ENCODE results near the gene GJC3.
"Not testable (repeated sequence)": the region's sequence is repeated elsewhere in the genome, so short reads cannot be mapped to it uniquely, and the experiment has no call there.

The GJC3 gene

DNA sequence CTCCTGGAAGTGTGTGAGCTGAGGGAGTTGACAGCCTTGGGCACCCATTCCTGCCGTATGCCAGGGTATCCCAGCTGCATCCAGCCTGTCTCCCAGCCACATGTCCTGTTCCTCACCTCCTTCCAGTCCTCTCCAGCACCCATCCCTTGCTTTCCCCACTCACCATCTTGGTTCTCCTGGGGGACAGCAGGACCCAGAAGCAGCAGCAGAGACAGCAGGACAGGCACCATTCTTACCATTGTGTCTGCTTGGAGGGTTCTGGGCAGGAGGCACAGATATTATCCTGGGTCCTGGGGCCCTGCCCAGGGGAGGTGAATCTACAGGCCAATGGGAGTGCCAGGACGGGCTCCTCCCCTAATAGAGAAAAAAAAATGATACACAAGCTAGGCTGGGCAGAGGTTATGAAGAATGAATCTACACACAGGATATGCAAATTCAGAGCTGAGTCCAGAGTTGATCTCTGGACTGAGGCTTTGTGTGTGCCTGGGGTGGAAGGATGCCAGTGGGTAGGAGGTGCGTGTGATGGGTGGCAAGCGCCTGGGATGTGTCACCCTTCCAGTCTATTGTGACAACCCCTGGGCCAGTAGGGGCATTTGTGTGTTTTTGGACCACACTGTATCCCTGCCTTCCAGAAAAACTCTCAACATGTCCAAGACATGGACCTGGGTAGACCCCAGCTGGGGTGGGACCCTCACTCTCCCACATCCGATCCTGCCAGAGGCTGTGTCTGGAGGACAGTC is 46.5 kb upstream of the GJC3 start, which contains the start of gene AZGP1 (continued):
- TF ChIP-seq GLIS3 (CRISPR knock-in tag; IDR thresholded peaks at IDR 0.05) = no peak
- TF ChIP-seq PPARA (CRISPR knock-in tag; IDR thresholded peaks at IDR 0.05; ENCODE audit: borderline replicate concordance) = no peak
- TF ChIP-seq, protein P1, sequence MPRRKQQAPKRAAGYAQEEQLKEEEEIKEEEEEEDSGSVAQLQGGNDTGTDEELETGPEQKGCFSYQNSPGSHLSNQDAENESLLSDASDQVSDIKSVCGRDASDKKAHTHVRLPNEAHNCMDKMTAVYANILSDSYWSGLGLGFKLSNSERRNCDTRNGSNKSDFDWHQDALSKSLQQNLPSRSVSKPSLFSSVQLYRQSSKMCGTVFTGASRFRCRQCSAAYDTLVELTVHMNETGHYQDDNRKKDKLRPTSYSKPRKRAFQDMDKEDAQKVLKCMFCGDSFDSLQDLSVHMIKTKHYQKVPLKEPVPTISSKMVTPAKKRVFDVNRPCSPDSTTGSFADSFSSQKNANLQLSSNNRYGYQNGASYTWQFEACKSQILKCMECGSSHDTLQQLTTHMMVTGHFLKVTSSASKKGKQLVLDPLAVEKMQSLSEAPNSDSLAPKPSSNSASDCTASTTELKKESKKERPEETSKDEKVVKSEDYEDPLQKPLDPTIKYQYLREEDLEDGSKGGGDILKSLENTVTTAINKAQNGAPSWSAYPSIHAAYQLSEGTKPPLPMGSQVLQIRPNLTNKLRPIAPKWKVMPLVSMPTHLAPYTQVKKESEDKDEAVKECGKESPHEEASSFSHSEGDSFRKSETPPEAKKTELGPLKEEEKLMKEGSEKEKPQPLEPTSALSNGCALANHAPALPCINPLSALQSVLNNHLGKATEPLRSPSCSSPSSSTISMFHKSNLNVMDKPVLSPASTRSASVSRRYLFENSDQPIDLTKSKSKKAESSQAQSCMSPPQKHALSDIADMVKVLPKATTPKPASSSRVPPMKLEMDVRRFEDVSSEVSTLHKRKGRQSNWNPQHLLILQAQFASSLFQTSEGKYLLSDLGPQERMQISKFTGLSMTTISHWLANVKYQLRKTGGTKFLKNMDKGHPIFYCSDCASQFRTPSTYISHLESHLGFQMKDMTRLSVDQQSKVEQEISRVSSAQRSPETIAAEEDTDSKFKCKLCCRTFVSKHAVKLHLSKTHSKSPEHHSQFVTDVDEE (CRISPR knock-in tag; IDR thresholded peaks at IDR 0.05) = no peak
- TF ChIP-seq, protein P2, sequence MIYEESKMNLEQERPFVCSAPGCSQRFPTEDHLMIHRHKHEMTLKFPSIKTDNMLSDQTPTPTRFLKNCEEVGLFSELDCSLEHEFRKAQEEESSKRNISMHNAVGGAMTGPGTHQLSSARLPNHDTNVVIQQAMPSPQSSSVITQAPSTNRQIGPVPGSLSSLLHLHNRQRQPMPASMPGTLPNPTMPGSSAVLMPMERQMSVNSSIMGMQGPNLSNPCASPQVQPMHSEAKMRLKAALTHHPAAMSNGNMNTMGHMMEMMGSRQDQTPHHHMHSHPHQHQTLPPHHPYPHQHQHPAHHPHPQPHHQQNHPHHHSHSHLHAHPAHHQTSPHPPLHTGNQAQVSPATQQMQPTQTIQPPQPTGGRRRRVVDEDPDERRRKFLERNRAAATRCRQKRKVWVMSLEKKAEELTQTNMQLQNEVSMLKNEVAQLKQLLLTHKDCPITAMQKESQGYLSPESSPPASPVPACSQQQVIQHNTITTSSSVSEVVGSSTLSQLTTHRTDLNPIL (CRISPR knock-in tag; IDR thresholded peaks at IDR 0.05; ENCODE audit: low read depth) = no peak
- no peak for TF ChIP-seq ISL1 (CRISPR knock-in tag; IDR thresholded peaks at IDR 0.05)
- no peak for TF ChIP-seq BACH2 (CRISPR knock-in tag; IDR thresholded peaks at IDR 0.05; ENCODE audit: borderline replicate concordance)

DNA sequence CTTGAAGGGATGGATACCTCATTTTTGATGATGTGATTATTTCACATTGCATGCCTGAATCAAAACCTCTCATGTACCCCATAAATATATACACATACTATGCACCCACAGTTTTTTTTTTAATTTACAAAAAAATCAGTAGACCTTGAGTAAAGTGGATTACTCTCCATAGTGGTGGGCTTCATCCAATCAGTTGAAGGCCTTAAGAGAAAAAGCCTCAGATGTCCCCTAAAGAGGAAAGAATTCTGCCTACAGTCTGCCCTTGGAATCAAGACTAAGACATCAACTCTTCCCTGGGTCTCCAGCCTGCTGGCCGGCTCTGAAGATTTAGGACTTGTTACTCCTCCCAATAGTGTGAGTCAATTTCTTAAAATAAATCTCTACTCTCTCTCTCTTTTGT is 45.3 kb upstream of the GJC3 start:
- no peak for ATAC-seq
- no peak for TF ChIP-seq OSR1 (CRISPR knock-in tag; IDR thresholded peaks at IDR 0.05)

DNA sequence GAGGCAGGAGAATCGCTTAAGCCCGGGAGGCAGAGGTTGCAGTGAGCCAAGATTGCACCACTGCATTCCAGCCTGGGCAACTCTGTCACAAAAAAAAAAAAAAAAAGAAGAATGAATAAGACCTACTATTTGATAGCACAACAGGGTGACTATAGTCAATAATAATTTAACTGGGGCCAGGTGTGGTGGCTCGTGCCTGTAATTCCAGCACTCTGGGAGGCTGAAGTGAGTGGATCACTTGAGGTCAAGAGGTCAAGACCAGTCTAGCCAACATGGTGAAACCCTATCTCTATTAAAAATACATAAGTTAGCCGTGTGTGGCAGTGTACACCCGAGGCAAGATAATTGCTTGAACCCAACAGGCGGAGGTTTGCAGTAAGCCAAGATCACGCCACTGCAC is 44.4 kb upstream of the GJC3 start:
- ATAC-seq = not testable (repeated sequence)

DNA sequence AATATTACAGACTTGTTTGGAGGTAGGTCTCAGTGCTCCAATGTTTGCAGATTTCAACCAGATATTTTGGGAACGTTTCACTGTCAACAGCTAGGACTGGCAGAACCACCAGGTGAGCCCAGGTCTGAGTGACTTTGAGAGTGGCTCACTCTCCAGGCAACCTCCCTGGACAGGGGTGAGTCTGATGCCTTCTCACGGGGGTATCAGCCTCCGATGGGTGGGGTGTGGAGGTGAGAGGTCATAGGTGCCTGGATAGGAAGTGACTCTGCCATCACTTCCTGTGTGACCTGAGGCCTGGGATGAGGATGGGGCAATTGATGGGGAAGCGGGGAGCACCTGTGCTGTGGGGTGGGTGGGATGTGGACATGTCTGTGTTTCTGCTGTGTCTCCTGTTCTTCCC is 41.8 kb upstream of the GJC3 start:
- TF ChIP-seq, protein P1 (CRISPR knock-in tag; IDR thresholded peaks at IDR 0.05) = no peak
- TF ChIP-seq, protein P3, sequence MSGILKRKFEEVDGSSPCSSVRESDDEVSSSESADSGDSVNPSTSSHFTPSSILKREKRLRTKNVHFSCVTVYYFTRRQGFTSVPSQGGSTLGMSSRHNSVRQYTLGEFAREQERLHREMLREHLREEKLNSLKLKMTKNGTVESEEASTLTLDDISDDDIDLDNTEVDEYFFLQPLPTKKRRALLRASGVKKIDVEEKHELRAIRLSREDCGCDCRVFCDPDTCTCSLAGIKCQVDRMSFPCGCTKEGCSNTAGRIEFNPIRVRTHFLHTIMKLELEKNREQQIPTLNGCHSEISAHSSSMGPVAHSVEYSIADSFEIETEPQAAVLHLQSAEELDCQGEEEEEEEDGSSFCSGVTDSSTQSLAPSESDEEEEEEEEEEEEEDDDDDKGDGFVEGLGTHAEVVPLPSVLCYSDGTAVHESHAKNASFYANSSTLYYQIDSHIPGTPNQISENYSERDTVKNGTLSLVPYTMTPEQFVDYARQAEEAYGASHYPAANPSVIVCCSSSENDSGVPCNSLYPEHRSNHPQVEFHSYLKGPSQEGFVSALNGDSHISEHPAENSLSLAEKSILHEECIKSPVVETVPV (CRISPR knock-in tag; IDR thresholded peaks at IDR 0.05) = no peak
- TF ChIP-seq, protein P2 (CRISPR knock-in tag; IDR thresholded peaks at IDR 0.05; ENCODE audit: low read depth) = no peak
- TF ChIP-seq ZFP30 (CRISPR knock-in tag; IDR thresholded peaks at IDR 0.05) (no peak), SNAI2 (CRISPR knock-in tag; IDR thresholded peaks at IDR 0.05) (no peak), CSDC2 (CRISPR knock-in tag; IDR thresholded peaks at IDR 0.05) (no peak), RARB (CRISPR knock-in tag; IDR thresholded peaks at IDR 0.05) (no peak), PPARA (CRISPR knock-in tag; IDR thresholded peaks at IDR 0.05; ENCODE audit: borderline replicate concordance) (no peak), GLIS3 (CRISPR knock-in tag; IDR thresholded peaks at IDR 0.05) (no peak), TOX (CRISPR knock-in tag; IDR thresholded peaks at IDR 0.05; ENCODE audit: borderline replicate concordance) (no peak), ZNF565 (CRISPR knock-in tag; conservative IDR thresholded peaks at IDR 0.05; ENCODE audit: low read depth) (no peak), ZNF70 (CRISPR knock-in tag; IDR thresholded peaks at IDR 0.05) (no peak), ZNF8 (CRISPR knock-in tag; IDR thresholded peaks at IDR 0.05) (no peak), ISL1 (CRISPR knock-in tag; IDR thresholded peaks at IDR 0.05) (no peak)
- TF ChIP-seq, protein P4, sequence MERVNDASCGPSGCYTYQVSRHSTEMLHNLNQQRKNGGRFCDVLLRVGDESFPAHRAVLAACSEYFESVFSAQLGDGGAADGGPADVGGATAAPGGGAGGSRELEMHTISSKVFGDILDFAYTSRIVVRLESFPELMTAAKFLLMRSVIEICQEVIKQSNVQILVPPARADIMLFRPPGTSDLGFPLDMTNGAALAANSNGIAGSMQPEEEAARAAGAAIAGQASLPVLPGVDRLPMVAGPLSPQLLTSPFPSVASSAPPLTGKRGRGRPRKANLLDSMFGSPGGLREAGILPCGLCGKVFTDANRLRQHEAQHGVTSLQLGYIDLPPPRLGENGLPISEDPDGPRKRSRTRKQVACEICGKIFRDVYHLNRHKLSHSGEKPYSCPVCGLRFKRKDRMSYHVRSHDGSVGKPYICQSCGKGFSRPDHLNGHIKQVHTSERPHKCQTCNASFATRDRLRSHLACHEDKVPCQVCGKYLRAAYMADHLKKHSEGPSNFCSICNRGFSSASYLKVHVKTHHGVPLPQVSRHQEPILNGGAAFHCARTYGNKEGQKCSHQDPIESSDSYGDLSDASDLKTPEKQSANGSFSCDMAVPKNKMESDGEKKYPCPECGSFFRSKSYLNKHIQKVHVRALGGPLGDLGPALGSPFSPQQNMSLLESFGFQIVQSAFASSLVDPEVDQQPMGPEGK (CRISPR knock-in tag; IDR thresholded peaks at IDR 0.05; ENCODE audit: borderline replicate concordance) = no peak
- ATAC-seq = no peak

DNA sequence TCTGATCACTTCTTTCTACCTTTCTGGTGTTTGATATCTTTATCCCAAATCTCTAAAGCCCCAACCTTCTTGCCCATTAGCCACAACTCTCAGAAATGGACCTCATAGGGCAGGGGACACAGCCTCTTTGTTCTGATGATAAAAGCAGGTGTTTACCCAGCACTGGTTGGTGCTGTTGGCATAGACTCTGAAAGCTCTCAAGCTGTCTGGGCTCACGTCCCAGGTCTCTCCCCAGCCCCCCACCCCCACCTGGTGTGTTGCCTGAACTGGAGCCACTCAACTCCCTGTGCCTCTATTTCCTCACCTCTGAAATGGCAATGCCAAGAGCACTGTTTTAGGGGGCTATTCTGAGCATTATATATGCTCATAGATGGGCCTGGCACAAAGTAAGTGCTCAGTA is 40.4 kb upstream of the GJC3 start:
- ATAC-seq = not testable (repeated sequence)

Measured in SK-N-SH treated with all-trans-retinoic acid at 6 μM for 48 hours (cell line).